Endothelial cell (in vitro differentiated cells): ENCODE data around the gene FBXW11. TPM values are rescaled to one million over a fixed set of nuclear protein-coding genes. Genes with fewer than 3 reads are reported as not detected.
"Not testable (repeated sequence)": the region's sequence is repeated elsewhere in the genome, so short reads cannot be mapped to it uniquely, and the experiment has no call there.

Experiments
- DNase-seq: peaks from one replicate; pipeline ENCODE4 v3.0.0; 2021; ENCODE audit warnings: low spot score
- H3K27ac Mint-ChIP-seq: one replicate; pipeline ENCODE4 v1.8.0; 2021; ENCODE audit warnings: mixed read lengths, inconsistent platforms; ENCODE audit not compliant: unreplicated experiment
- H3K27me3 Mint-ChIP-seq: one replicate; pipeline ENCODE4 v1.8.0; 2021; ENCODE audit warnings: mild to moderate bottlenecking, moderate library complexity, mixed read lengths, inconsistent platforms; ENCODE audit not compliant: unreplicated experiment
- H3K36me3 Mint-ChIP-seq: one replicate; pipeline ENCODE4 v1.8.0; 2021; ENCODE audit warnings: mild to moderate bottlenecking, low read depth, mixed read lengths, inconsistent platforms; ENCODE audit not compliant: unreplicated experiment
- H3K4me1 Mint-ChIP-seq: one replicate; pipeline ENCODE4 v1.8.0; 2021; ENCODE audit warnings: mild to moderate bottlenecking, mixed read lengths, inconsistent platforms; ENCODE audit not compliant: unreplicated experiment
- H3K4me3 Mint-ChIP-seq: one replicate; pipeline ENCODE4 v1.8.0; 2021; ENCODE audit warnings: mild to moderate bottlenecking, mixed read lengths, inconsistent platforms; ENCODE audit not compliant: unreplicated experiment
- H3K9me3 Mint-ChIP-seq: one replicate; pipeline ENCODE4 v1.8.0; 2021; ENCODE audit warnings: mixed read lengths, inconsistent platforms; ENCODE audit not compliant: unreplicated experiment
- total RNA-seq: library from RNA; stranded (reverse); fragmentation: NEBNext Ultra II Directional; extraction: Animal tissue kit (Norgen Biotek cat#: 25700); gene quantifications from one replicate; pipeline ENCODE4 v1.2.1, GENCODE V29; 2021; ENCODE audit not compliant: unreplicated experiment
- TF ChIP-seq, protein P1 (sequence below): fragments of 200-600 bp; sonication (generic); IDR thresholded peaks from one replicate; pipeline ENCODE4 v1.5.0; 2021; ENCODE audit warnings: antibody characterized with exemption; ENCODE audit not compliant: unreplicated experiment

The FBXW11 gene
- total RNA-seq, 1 donor from 2014 or later: 62.0 TPM

DNA sequence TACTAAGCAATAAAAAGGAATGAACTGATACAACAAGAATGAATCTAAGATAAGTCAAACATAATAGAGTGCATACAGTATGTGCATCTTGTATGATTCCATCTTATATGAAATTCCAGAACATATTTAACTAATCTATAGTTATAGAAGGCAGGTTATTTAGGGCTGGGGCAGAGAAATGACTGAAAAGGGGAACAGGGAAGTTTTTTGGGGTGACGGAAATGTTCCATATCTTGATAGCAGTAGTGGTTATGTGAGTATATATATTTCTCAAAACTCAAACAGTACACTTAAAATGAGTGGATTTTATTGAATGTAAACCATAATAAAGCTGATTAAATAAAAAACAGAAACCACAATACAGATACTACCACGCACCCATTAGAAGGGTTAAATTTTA lies 24.6 kb downstream of the FBXW11 start:
- TF ChIP-seq, protein P1, sequence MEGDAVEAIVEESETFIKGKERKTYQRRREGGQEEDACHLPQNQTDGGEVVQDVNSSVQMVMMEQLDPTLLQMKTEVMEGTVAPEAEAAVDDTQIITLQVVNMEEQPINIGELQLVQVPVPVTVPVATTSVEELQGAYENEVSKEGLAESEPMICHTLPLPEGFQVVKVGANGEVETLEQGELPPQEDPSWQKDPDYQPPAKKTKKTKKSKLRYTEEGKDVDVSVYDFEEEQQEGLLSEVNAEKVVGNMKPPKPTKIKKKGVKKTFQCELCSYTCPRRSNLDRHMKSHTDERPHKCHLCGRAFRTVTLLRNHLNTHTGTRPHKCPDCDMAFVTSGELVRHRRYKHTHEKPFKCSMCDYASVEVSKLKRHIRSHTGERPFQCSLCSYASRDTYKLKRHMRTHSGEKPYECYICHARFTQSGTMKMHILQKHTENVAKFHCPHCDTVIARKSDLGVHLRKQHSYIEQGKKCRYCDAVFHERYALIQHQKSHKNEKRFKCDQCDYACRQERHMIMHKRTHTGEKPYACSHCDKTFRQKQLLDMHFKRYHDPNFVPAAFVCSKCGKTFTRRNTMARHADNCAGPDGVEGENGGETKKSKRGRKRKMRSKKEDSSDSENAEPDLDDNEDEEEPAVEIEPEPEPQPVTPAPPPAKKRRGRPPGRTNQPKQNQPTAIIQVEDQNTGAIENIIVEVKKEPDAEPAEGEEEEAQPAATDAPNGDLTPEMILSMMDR: no peak
- H3K4me1 Mint-ChIP-seq: peaks cover 4% of the 10 kb centered on the region
- H3K36me3 Mint-ChIP-seq: peaks cover 24% of the 10 kb centered on the region
- H3K4me3 Mint-ChIP-seq: peak overlapping the region; percentile 37
- peaks cover 2% of the 10 kb centered on the region for H3K27me3 Mint-ChIP-seq
- no peak overlapping the region for H3K27ac Mint-ChIP-seq
- DNase-seq: no peak
- no peaks in the 10 kb centered on the region for H3K9me3 Mint-ChIP-seq

DNA sequence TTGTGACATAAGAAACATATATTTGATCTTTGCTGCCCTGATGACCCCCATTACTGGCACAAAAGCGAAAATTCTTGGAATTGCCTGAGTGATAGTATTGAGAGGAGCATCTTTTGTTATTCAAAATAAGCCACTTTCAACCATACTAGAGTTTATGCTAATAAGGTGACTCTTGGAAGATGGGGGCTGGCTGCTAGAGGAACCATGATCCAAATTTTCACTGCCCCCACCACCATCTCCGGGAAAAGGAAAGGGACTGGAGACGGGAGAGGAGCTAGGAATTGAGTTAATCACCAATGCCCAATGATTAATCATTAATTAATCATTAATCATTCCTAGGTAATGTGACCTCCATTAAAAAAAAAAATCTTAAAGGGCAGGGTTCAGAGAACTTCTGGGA lies 25.6 kb downstream of the FBXW11 start:
- H3K9me3 Mint-ChIP-seq: no peaks in the 10 kb centered on the region
- H3K4me1 Mint-ChIP-seq: peaks cover 5% of the 10 kb centered on the region
- H3K27me3 Mint-ChIP-seq: peaks cover 2% of the 10 kb centered on the region
- DNase-seq: no peak
- peaks cover 24% of the 10 kb centered on the region for H3K36me3 Mint-ChIP-seq
- H3K4me3 Mint-ChIP-seq: no peak overlapping the region
- TF ChIP-seq, protein P1: no peak
- no peak overlapping the region for H3K27ac Mint-ChIP-seq

DNA sequence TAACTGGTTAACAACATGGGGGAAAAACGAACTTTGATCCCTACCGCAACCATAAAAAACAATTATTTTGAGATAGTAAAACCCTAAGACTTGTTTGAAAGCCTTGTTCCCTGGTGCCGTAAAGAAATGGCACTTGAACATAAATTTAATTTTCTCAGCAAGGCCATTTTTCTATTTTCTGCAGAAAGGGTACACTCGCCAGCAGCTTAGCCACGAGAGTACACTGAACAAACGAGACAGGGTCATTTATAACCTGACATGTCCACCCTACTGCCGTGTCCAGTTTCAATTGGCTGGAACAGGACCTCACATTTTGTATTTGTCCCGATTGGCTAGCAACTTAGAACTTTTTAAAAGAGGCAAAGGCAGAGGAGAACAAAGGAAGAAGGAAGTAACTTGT lies 26.8 kb downstream of the FBXW11 start:
- no peak overlapping the region for H3K4me3 Mint-ChIP-seq
- no peak overlapping the region for H3K27ac Mint-ChIP-seq
- peaks cover 2% of the 10 kb centered on the region for H3K27me3 Mint-ChIP-seq
- DNase-seq: no peak
- no peaks in the 10 kb centered on the region for H3K9me3 Mint-ChIP-seq
- peaks cover 11% of the 10 kb centered on the region for H3K4me1 Mint-ChIP-seq
- peaks cover 24% of the 10 kb centered on the region for H3K36me3 Mint-ChIP-seq
- TF ChIP-seq, protein P1: no peak

DNA sequence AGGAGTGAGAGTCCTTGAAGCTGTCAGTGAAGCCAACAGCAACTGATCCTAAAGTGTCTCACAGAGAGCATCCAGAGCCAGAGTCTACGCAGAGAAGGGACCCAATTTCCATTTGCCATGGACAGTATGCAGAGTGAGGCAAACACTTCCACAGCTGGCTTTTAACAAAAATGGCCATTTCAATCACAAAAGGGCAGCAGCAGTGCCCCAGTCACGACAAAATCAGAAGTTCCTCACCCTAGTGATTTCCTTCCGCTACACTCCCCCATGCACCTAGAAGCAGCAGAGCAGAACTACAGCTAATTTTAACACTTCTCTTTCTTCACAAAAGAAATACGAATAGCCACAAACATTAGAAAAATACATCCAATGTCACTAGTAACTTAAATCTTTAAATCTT lies 27.9 kb downstream of the FBXW11 start:
- H3K27ac Mint-ChIP-seq: no peak overlapping the region
- peaks cover 11% of the 10 kb centered on the region for H3K4me1 Mint-ChIP-seq
- DNase-seq: no peak
- H3K4me3 Mint-ChIP-seq: peak overlapping the region; percentile 71
- H3K36me3 Mint-ChIP-seq: peaks cover 24% of the 10 kb centered on the region
- peaks cover 2% of the 10 kb centered on the region for H3K27me3 Mint-ChIP-seq
- TF ChIP-seq, protein P1: no peak
- H3K9me3 Mint-ChIP-seq: no peaks in the 10 kb centered on the region

DNA sequence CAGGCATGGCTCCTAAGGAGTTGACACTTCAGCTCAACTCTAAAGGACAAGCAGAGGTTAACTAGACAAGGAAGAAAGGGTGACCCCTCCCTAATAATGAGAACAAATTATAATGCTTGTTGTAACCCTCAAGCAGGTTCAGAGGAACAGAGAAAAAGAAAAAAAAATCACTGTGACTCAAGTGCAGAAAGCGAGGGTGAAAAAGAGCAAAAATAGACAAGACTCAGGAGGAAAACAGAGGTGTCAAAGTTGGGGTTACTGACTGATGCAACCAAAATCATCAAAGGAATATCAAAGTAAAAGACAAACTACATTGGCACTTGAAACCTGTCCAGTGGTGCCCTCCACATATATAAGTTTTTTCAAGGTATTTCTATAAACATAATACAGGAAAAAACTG lies 28.4 kb downstream of the FBXW11 start:
- peaks cover 2% of the 10 kb centered on the region for H3K27me3 Mint-ChIP-seq
- H3K4me1 Mint-ChIP-seq: peaks cover 11% of the 10 kb centered on the region
- no peak for DNase-seq
- no peak overlapping the region for H3K27ac Mint-ChIP-seq
- H3K4me3 Mint-ChIP-seq: no peak overlapping the region
- H3K9me3 Mint-ChIP-seq: no peaks in the 10 kb centered on the region
- TF ChIP-seq, protein P1: no peak
- peaks cover 24% of the 10 kb centered on the region for H3K36me3 Mint-ChIP-seq

DNA sequence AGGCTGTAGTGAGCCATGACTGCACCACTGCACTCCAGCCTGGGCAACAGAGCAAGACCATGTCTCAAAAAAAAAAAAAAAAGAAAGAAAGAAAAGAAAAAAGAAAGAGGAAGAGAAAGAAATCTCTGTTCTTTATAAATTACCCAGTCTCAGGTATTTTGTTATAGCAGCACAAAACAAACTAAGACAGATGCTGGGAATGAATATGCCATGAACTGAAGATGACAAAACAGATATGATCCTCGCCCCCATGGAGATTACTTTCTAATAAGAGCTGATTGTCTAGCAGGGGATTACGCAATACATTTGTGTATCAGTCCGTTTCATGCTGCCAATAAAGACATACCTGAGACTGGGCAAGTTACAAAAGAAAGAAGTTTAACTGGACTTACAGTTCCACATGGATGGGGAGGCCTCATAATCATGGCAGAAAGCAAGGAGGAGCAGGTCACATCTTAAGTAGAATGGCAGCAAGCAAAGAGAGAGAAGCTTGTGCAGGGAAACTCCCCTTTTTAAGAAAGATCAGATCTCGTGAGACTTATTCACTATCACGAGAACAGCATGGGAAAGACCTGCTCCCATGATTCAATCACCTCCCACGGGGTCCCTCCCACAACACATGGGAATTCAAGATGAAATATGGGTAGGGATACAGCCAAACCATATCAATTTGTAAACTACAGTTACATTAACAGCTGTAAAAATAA lies 29.0 kb downstream of the FBXW11 start:
- H3K9me3 Mint-ChIP-seq, H3K27ac Mint-ChIP-seq, H3K4me3 Mint-ChIP-seq, H3K27me3 Mint-ChIP-seq, DNase-seq: not testable (repeated sequence)
- peaks cover 24% of the 10 kb centered on the region for H3K36me3 Mint-ChIP-seq
- peaks cover 11% of the 10 kb centered on the region for H3K4me1 Mint-ChIP-seq
